Measurements from ENCODE around the gene PIM2.
A peak's percentile ranks its signal among the peaks of the same experiment; 100 is the strongest.

PIM2 gene

GRCh38 chrX:48933757-48934156 is 14.9 kb upstream of the PIM2 start:
- Histone ChIP-seq H3K9ac (no peak overlapping the region), H3K36me3 (ENCODE audit: insufficient read depth) (no peaks in the 10 kb centered on the region), H3K27ac (peak overlapping the region; percentile 53), H3K4me1 (ENCODE audit: low read depth, poor library complexity, severe bottlenecking) (peaks cover 64% of the 10 kb centered on the region), H4K20me1 (ENCODE audit: insufficient read depth) (no peaks in the 10 kb centered on the region), H2AFZ (ENCODE audit: low read depth) (no peak overlapping the region), H3K79me2 (ENCODE audit: insufficient read depth, low read depth) (no peaks in the 10 kb centered on the region; the same call in 1 of the 2 replicates), H3K4me2 (peak overlapping the region; percentile 37; the same call in 1 of the 2 replicates), H3K4me3 (IDR thresholded peaks at IDR 0.05; ENCODE audit: insufficient read depth, low read depth, low read length) (no peak overlapping the region), H3K27me3 (ENCODE audit: insufficient read depth, low read depth) (no peaks in the 10 kb centered on the region)
- no peak for TF ChIP-seq CTCF (conservative IDR thresholded peaks at IDR 0.05; ENCODE audit: low read depth, low read length)

GRCh38 chrX:48927736-48928382 is 9.0 kb upstream of the PIM2 start:
- H3K79me2 ChIP-seq (ENCODE audit: insufficient read depth, low read depth): peaks cover 5% of the 10 kb centered on the region; the same call in 1 of the 2 replicates
- peak overlapping the region; percentile 25; the same call in 1 of the 2 replicates for H3K4me2 ChIP-seq
- no peak for TF ChIP-seq CTCF (conservative IDR thresholded peaks at IDR 0.05; ENCODE audit: low read depth, low read length)
- H2AFZ ChIP-seq (ENCODE audit: low read depth): no peak overlapping the region
- no peak overlapping the region for H3K4me3 ChIP-seq (IDR thresholded peaks at IDR 0.05; ENCODE audit: insufficient read depth, low read depth, low read length)
- peaks cover 69% of the 10 kb centered on the region for H3K4me1 ChIP-seq (ENCODE audit: low read depth, poor library complexity, severe bottlenecking)
- no peak overlapping the region for H3K9ac ChIP-seq
- H4K20me1 ChIP-seq (ENCODE audit: insufficient read depth): no peaks in the 10 kb centered on the region
- no peaks in the 10 kb centered on the region for H3K27me3 ChIP-seq (ENCODE audit: insufficient read depth, low read depth)
- no peak overlapping the region for H3K27ac ChIP-seq
- H3K36me3 ChIP-seq (ENCODE audit: insufficient read depth): no peaks in the 10 kb centered on the region

- Histone ChIP-seq H3K4me1 (ENCODE audit: low read depth, poor library complexity, severe bottlenecking) (peaks cover 73% of the 10 kb centered on the region), H4K20me1 (ENCODE audit: insufficient read depth) (no peaks in the 10 kb centered on the region), H3K9ac (no peak overlapping the region), H3K4me3 (IDR thresholded peaks at IDR 0.05; ENCODE audit: insufficient read depth, low read depth, low read length) (no peak overlapping the region), H2AFZ (ENCODE audit: low read depth) (no peak overlapping the region), H3K4me2 (no peak overlapping the region), H3K79me2 (ENCODE audit: insufficient read depth, low read depth) (peaks cover 5% of the 10 kb centered on the region; the same call in 1 of the 2 replicates), H3K36me3 (ENCODE audit: insufficient read depth) (no peaks in the 10 kb centered on the region), H3K27me3 (ENCODE audit: insufficient read depth, low read depth) (no peaks in the 10 kb centered on the region), H3K27ac (no peak overlapping the region)
- TF ChIP-seq CTCF (conservative IDR thresholded peaks at IDR 0.05; ENCODE audit: low read depth, low read length): no peak
Observed at GRCh38 chrX:48927123-48927522, 8.3 kb upstream of the PIM2 start.

- 0 out of 2 replicates have a peak overlapping the region, but pooled peaks have one; percentile 12 for H3K9ac ChIP-seq
- H3K4me1 ChIP-seq (ENCODE audit: low read depth, poor library complexity, severe bottlenecking): peaks cover 92% of the 10 kb centered on the region
- TF ChIP-seq CTCF (conservative IDR thresholded peaks at IDR 0.05; ENCODE audit: low read depth, low read length): no peak
- H3K27me3 ChIP-seq (ENCODE audit: insufficient read depth, low read depth): no peaks in the 10 kb centered on the region
- no peaks in the 10 kb centered on the region for H3K36me3 ChIP-seq (ENCODE audit: insufficient read depth)
- H3K4me3 ChIP-seq (IDR thresholded peaks at IDR 0.05; ENCODE audit: insufficient read depth, low read depth, low read length): no peak overlapping the region
- H4K20me1 ChIP-seq (ENCODE audit: insufficient read depth): no peaks in the 10 kb centered on the region
- no peak overlapping the region for H2AFZ ChIP-seq (ENCODE audit: low read depth)
- H3K4me2 ChIP-seq: peak overlapping the region; percentile 68
- H3K27ac ChIP-seq: peak overlapping the region; percentile 93
- peaks cover 13% of the 10 kb centered on the region; the same call in 1 of the 2 replicates for H3K79me2 ChIP-seq (ENCODE audit: insufficient read depth, low read depth)
Observed at GRCh38 chrX:48924270-48924669, 5.4 kb upstream of the PIM2 start.
